HUES64 (cell line): ENCODE data around the gene TET3.

ENCODE experiments used
- H3K27ac ChIP-seq: 2 replicates; pipeline ENCODE4 v1.7.0; 2013; ENCODE audit warnings: low read depth, low read length, inconsistent platforms
- H3K27me3 ChIP-seq: 2 replicates; pipeline ENCODE4 v1.6.1; 2013; ENCODE audit warnings: mild to moderate bottlenecking, low read length; ENCODE audit not compliant: insufficient read depth
- H3K36me3 ChIP-seq: 2 replicates; pipeline ENCODE4 v1.6.1; 2013; ENCODE audit warnings: mild to moderate bottlenecking, low read length; ENCODE audit not compliant: insufficient read depth
- H3K4me1 ChIP-seq: 2 replicates; pipeline ENCODE4 v1.6.1; 2013; ENCODE audit warnings: mild to moderate bottlenecking, low read length, moderate library complexity; ENCODE audit not compliant: insufficient read depth
- H3K4me3 ChIP-seq: 2 replicates; pipeline ENCODE4 v1.5.1; 2013; ENCODE audit warnings: mild to moderate bottlenecking, low read length, moderate library complexity
- H3K9ac ChIP-seq: 2 replicates; pipeline ENCODE4 v1.6.1; 2013; ENCODE audit warnings: mild to moderate bottlenecking, low read depth, low read length
- H3K9me3 ChIP-seq: 2 replicates; pipeline ENCODE4 v1.6.1; 2013; ENCODE audit warnings: low read depth, low read length; ENCODE audit not compliant: insufficient read depth
- WGBS: fragments of 150-250, 120-280 bp; methylation state at CpG from one replicate; pipeline ENCODE4 v1.1.7; 2013; ENCODE audit warnings: missing lambda C conversion rate; 5-methylcytosine and 5-hydroxymethylcytosine counted together

TET3 gene

DNA sequence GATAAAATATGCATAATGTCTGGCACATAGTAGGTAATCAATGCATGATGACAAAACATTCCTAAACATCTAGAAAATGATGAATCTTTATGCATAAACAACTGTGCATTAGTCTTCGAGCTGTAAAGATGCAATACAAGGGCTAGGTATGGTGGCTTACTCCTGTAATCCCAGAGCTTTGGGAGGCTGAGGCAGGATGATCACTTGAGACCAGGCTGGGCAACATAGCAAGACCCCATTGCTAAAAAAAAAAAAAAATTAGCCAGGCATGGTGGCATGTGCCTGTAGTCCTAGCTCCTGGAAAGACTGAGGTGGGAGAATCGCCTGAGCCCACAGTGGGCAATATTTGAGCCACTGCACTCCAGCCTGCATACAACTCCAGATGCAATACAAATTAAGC is 5.3 kb downstream of the TET3 start:
- WGBS, result 96% methylated on average over 2 of the region's 2 CpGs
- H3K9me3 ChIP-seq, result no peaks in the 10 kb centered on the region
- no peak overlapping the region for H3K4me3 ChIP-seq
- H3K36me3 ChIP-seq, result peaks cover 23% of the 10 kb centered on the region; the same call in 1 of the 2 replicates
- H3K9ac ChIP-seq, result no peak overlapping the region
- peaks cover 25% of the 10 kb centered on the region for H3K4me1 ChIP-seq
- no peaks in the 10 kb centered on the region; the same call in 1 of the 2 replicates for H3K27me3 ChIP-seq
- no peak overlapping the region for H3K27ac ChIP-seq

DNA sequence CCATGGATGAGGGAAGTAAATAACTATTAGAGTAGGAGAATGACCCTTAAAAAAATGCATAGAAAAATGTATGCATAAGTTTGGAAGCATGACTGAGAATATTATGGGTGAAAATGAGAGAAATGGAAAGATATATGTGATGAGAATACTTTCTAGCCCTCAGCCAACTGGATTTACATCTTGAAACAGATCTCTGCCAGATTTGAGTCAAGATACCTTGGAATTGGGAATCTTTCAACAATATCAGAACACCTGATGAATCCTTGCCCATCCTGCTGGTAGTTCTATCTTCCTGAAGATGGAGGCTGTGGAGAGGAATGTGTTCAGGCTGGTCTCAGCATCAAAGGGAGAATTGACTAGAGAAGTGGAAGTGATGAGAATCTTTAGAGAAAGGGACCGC is 5.8 kb downstream of the TET3 start:
- 96% methylated on average over 1 of the region's 1 CpG for WGBS
- Histone ChIP-seq H3K27me3 (no peaks in the 10 kb centered on the region; the same call in 1 of the 2 replicates), H3K4me3 (no peak overlapping the region), H3K4me1 (peaks cover 30% of the 10 kb centered on the region), H3K9me3 (no peaks in the 10 kb centered on the region), H3K9ac (no peak overlapping the region), H3K36me3 (peaks cover 23% of the 10 kb centered on the region; the same call in 1 of the 2 replicates), H3K27ac (no peak overlapping the region)

DNA sequence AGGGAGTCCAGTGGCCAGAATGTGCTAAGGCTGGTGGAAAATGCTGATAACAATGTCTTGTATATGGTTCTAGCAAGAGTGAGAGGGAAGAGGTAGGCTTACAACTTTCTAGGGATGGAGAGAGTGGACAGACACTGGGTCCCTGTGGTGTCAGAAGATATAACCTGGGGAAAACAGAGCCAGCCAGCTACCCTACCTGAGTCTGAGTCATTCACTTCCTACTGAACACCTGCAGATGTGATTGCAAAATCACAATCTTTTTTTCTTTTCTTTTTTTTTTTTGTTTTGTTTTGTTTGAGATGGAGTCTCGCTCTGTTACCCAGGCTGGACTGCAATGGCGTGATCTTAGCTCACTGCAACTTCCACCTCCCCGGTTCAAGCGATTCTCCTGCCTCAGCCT is 7.3 kb downstream of the TET3 start:
- no peaks in the 10 kb centered on the region for H3K27me3 ChIP-seq
- WGBS, result 98% methylated on average over 4 of the region's 4 CpGs
- peaks cover 14% of the 10 kb centered on the region; the same call in 1 of the 2 replicates for H3K36me3 ChIP-seq
- H3K9ac ChIP-seq, result no peak overlapping the region
- H3K27ac ChIP-seq, result no peak overlapping the region
- H3K9me3 ChIP-seq, result no peaks in the 10 kb centered on the region
- no peak overlapping the region for H3K4me3 ChIP-seq
- H3K4me1 ChIP-seq, result peaks cover 24% of the 10 kb centered on the region

DNA sequence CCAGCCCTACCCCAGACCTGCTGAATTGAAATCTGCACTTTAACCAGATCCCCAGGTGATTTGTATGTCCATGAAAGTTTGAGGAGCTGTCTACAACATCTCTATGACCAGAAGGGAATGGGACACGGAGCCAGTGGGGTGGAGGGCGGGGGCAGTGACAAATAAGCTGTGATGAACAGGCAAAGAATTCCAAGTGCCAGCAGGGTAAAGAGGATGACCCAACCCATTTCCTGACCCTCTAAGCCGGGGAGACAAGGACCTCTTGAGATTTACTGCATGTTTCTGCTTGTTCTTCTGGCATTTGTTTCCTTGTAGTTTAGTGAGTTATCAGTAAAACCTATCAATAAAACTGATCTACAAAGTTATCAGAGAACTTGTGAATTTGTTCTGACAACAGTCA is 8.7 kb downstream of the TET3 start:
- H3K4me1 ChIP-seq, result peaks cover 11% of the 10 kb centered on the region
- 95% methylated on average over 3 of the region's 3 CpGs for WGBS

DNA sequence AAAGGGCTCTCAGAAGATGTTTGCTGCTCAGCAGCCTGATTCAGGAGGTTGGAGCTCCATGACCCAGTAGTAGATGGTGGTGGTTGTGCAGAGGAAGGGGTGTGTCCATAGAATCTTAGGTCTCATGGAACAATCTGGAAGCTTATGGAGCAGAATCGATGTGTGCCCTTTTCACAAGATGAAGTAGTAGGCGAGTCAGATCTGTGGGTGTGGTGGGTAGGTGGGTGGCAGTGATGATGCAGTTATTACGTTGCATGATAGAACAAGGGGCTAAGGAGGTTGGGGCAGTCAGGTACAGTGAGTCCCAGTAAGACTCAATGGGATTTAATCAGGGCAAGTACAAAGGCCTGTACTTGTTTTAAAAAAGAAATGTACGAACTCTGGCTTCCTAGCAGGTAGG is 9.1 kb downstream of the TET3 start:
- Histone ChIP-seq H3K9ac (no peak overlapping the region), H3K4me3 (no peak overlapping the region), H3K9me3 (no peaks in the 10 kb centered on the region), H3K4me1 (peaks cover 8% of the 10 kb centered on the region; the same call in 1 of the 2 replicates), H3K27me3 (no peaks in the 10 kb centered on the region), H3K27ac (no peak overlapping the region), H3K36me3 (0 out of 2 replicates have a peak, but pooled peaks cover 11% of the 10 kb centered on the region)
- 90% methylated on average over 4 of the region's 4 CpGs for WGBS

More for the DNA sequence above, 8.7 kb downstream of the TET3 start:
- Histone ChIP-seq H3K27ac (no peak overlapping the region), H3K4me3 (no peak overlapping the region), H3K9me3 (no peaks in the 10 kb centered on the region), H3K36me3 (0 out of 2 replicates have a peak, but pooled peaks cover 11% of the 10 kb centered on the region), H3K9ac (no peak overlapping the region), H3K27me3 (no peaks in the 10 kb centered on the region)

DNA sequence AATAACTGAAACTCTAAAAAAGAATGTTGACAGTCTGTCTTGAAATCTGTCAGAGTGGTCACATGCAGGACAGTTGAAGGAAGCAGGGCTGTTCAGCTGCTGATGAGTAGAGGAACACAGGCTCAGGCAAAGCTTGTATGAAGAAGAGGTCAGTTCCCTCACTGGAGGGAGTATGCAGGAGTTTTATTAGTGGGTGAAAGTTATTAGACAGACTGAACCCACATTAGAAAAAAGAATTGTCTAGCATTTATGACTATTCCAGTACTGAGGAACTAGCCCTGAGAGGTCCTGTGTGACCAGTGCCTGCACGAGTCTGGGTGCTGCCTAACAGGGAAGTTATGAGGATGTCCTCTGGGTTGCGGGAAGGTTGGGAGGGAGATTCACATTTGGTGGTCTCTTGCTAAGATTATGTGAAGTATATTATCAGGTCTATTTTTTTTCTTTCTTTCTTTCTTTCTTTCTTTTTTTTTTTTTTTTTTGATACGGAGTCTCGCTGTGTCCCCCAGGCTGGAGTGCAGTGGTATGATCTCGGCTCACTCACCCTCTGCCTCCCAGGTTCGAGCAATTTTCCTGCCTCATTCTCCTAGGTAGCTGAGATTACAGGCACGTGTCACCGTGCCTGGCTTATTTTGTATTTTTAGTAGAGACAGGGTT is 9.6 kb downstream of the TET3 start:
- Histone ChIP-seq H3K4me3 (no peak overlapping the region), H3K4me1 (0 out of 2 replicates have a peak, but pooled peaks cover 8% of the 10 kb centered on the region), H3K9ac (no peak overlapping the region), H3K27me3 (no peaks in the 10 kb centered on the region), H3K27ac (no peak overlapping the region), H3K36me3 (0 out of 2 replicates have a peak, but pooled peaks cover 11% of the 10 kb centered on the region), H3K9me3 (no peaks in the 10 kb centered on the region)
- WGBS, result 96% methylated on average over 8 of the region's 8 CpGs

DNA sequence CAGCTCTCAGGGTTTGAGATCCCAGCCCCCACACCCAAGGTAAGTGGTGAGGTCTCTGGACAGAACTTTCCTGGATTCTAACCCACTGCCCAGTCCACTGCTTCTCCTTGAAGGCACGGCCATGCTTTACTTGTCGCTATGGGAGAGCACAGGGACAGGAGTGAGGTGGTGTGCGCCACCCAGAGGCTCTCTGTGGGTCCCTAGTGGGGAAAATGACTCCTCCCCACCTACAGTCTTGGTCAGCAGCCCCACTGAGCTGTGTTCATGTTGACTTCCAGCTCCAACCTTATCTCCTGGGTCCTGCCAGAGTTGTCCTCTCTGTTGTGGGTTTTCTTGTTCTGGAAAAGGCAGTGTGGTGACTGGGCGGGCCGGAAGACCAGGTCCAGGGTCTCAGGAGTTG is 11.1 kb downstream of the TET3 start:
- no peaks in the 10 kb centered on the region for H3K27me3 ChIP-seq
- no peak overlapping the region for H3K9ac ChIP-seq
- H3K9me3 ChIP-seq, result no peaks in the 10 kb centered on the region
- H3K4me1 ChIP-seq, result peaks cover 22% of the 10 kb centered on the region
- H3K4me3 ChIP-seq, result no peak overlapping the region
- 0 out of 2 replicates have a peak, but pooled peaks cover under 1% of the 10 kb centered on the region for H3K36me3 ChIP-seq
- H3K27ac ChIP-seq, result no peak overlapping the region
- WGBS, result 90% methylated on average over 3 of the region's 5 CpGs

DNA sequence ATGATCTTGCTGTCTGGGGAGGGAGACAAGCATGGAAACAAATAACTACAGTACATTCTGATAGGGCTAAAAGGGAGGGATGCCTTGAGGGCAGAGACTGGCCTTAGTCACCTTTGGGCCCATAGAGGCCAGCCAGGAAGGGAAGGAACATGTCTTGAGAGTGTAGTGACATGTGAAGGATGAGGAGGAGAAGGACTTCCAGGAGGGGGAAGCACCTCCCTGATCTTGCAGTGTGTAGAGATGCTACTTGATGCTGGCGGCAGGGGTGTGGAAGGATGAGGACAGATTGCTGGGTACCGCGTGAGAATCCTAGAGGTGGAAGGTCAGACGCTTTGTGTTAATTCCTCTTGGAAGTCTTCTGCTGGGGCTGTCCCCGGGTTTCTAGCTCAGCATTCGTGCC is 13.1 kb downstream of the TET3 start:
- Histone ChIP-seq H3K9ac (no peak overlapping the region), H3K36me3 (no peaks in the 10 kb centered on the region), H3K4me1 (peaks cover 29% of the 10 kb centered on the region), H3K27ac (no peak overlapping the region), H3K9me3 (no peaks in the 10 kb centered on the region), H3K4me3 (no peak overlapping the region), H3K27me3 (no peaks in the 10 kb centered on the region)
- 93% methylated on average over 6 of the region's 6 CpGs for WGBS

DNA sequence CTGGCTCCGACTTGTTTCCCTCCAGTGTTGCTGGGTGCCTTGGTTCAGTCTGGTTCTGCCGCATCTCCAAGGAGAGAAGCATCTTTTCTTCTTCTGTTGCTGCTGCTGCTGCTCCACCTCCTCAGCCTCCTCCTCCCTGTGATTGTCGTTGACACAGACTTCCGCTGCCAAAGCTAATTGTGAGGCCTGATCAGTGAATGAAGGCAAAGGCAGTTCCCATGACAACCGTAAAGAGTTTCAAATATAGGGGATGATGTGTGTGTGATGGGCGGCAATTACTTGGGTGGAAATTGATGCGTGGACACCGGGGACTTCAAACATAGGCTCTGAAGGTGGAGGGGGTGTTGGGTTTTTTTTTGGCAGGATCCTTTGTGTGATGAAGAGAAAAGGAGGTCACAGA is 13.7 kb downstream of the TET3 start:
- Histone ChIP-seq H3K9ac (no peak overlapping the region), H3K27ac (no peak overlapping the region), H3K4me1 (peaks cover 29% of the 10 kb centered on the region), H3K27me3 (no peaks in the 10 kb centered on the region), H3K36me3 (no peaks in the 10 kb centered on the region), H3K9me3 (no peaks in the 10 kb centered on the region), H3K4me3 (no peak overlapping the region)
- 88% methylated on average over 8 of the region's 8 CpGs for whole genome bisulfite sequencing

DNA sequence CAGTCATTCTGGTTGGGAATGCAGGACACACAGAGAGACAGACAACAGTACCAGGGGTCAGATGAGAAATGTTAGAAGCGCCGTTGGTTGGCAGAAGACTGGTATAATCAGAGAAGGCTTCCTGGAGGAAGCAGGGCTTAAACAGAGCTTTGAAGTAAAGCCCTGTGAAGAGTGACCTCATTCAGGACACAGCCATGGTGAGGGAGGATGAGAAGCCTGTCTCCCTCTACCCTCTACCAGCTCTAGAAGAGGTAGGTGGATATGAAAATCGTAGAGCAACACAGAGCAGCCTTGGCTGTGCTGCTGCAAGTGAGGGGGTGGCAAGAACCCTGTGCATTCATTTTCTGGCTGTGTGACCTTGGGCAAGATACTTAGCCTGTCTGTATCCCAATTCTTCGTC is 14.2 kb downstream of the TET3 start:
- H3K36me3 ChIP-seq, result no peaks in the 10 kb centered on the region
- 92% methylated on average over 4 of the region's 4 CpGs for WGBS
- H3K4me1 ChIP-seq, result peaks cover 32% of the 10 kb centered on the region
- no peak overlapping the region for H3K4me3 ChIP-seq
- no peak overlapping the region for H3K9ac ChIP-seq
- H3K27me3 ChIP-seq, result no peaks in the 10 kb centered on the region
- no peak overlapping the region for H3K27ac ChIP-seq
- H3K9me3 ChIP-seq, result no peaks in the 10 kb centered on the region

DNA sequence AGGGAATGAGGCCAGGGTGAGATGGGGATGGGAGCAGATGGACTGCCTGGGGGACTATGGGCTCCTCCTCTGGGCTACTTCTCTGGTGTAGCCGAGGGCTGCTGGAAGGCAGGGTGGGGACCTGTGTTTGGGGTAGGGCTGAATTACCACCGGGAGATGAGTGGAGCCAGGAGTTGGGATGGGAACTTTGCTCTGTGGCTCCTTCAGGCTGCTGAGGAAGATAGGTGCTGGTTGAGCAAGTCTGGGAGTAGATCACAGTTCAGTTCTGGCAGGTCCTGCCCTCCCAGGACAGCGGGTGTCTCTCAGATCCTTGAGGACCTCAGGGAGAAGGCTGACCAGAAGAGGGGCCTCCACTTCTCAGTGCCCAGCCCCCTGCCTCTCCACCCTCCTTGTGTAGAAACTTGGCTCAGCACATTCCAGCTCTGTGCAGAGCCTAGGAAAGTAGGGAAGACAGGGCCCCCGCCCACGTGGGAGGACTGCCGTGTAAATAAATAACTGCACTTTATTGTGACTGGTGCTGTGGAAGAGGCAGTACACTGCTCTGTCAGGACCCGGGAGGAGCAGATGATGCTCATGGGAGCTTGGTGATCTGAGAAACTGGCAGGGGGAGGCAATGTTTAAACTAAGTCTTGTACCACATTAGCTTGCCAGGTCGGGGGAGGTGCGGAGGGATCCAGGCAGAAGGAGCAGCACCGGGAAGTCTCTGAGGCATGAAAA is 15.3 kb downstream of the TET3 start:
- no peaks in the 10 kb centered on the region for H3K36me3 ChIP-seq
- no peak overlapping the region for H3K9ac ChIP-seq
- no peaks in the 10 kb centered on the region for H3K9me3 ChIP-seq
- no peaks in the 10 kb centered on the region for H3K27me3 ChIP-seq
- no peak overlapping the region for H3K27ac ChIP-seq
- H3K4me1 ChIP-seq, result peaks cover 36% of the 10 kb centered on the region
- WGBS, result 62% methylated on average over 10 of the region's 10 CpGs
- no peak overlapping the region for H3K4me3 ChIP-seq
